KOPT-K1 (cell line): ENCODE measurements around the gene CDH12.
"Not testable (repeated sequence)": the region's sequence is repeated elsewhere in the genome, so short reads cannot be mapped to it uniquely, and the experiment has no call there.

Source experiments
- H3K27ac ChIP-seq: fragments of 200-600 bp; sonication (generic); 2 replicates; pipeline ENCODE4 v1.5.1; 2016; ENCODE audit warnings: antibody characterized with exemption, mild to moderate bottlenecking, low read depth, low read length; ENCODE audit not compliant: poor library complexity, severe bottlenecking
- H3K36me3 ChIP-seq: fragments of 200-600 bp; sonication (generic); 2 replicates; pipeline ENCODE4 v1.5.1; 2017; ENCODE audit warnings: antibody characterized with exemption, mild to moderate bottlenecking, low read length, moderate library complexity; ENCODE audit not compliant: insufficient read depth
- H3K9me3 ChIP-seq: fragments of 200-600 bp; sonication (generic); 2 replicates; pipeline ENCODE4 v1.5.1; 2017; ENCODE audit warnings: antibody characterized with exemption, low read length, mild to moderate bottlenecking; ENCODE audit not compliant: insufficient read depth, poor library complexity, severe bottlenecking

Gene CDH12

GRCh38 chr5:22644859-22645258 lies 208.3 kb downstream of the CDH12 start:
- Histone ChIP-seq H3K36me3 (no peaks in the 10 kb centered on the region), H3K9me3 (no peaks in the 10 kb centered on the region), H3K27ac (no peak overlapping the region)

DNA sequence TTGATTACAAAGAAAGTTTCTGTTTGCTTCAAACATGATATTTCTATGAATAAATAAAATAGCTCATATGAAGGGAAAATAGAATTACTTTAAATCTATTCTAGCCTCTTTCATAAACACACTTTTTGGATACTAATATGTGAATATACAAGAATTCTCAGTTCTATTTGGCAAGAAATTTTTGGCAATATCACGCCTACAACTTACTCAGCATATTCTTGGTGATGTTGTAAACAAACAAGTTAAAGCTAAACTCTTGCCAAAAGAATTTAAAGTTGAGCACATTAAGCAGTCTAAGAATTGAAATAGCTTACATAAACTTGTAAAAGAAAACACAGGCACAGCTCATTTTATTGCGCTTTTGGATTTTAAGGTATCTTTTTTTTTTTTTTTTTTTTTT lies 209.8 kb downstream of the CDH12 start:
- Histone ChIP-seq H3K36me3 (no peaks in the 10 kb centered on the region), H3K27ac (no peak overlapping the region), H3K9me3 (no peaks in the 10 kb centered on the region)

DNA sequence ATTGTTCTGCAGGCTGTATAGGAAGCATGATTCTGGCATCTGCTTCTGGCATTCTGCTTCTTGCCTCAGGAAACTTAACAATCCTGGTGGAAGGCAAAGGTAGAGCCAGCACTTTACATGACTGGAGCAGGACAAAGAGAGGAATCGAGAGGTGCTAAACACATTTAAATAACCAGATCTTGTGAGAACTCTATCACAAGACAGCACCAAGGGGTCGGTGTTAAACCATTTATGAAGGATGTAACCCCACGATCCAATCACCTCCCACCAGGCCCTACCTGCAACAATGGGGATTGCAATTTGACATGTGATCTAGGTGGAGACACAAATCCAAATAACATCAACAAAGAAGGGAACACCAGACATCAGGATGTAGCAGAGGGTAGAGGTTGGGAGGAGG lies 221.5 kb downstream of the CDH12 start:
- Histone ChIP-seq H3K27ac (no peak overlapping the region), H3K36me3 (no peaks in the 10 kb centered on the region)

GRCh38 chr5:22627029-22627428 lies 226.1 kb downstream of the CDH12 start:
- Histone ChIP-seq H3K27ac (no peak overlapping the region), H3K9me3 (no peaks in the 10 kb centered on the region), H3K36me3 (no peaks in the 10 kb centered on the region)

More for the DNA sequence above, 221.5 kb downstream of the CDH12 start:
- H3K9me3 ChIP-seq, result no peaks in the 10 kb centered on the region

GRCh38 chr5:22625451-22625850 lies 227.7 kb downstream of the CDH12 start:
- H3K27ac ChIP-seq, result no peak overlapping the region
- no peaks in the 10 kb centered on the region for H3K9me3 ChIP-seq
- no peaks in the 10 kb centered on the region for H3K36me3 ChIP-seq

GRCh38 chr5:22621084-22621483 lies 232.1 kb downstream of the CDH12 start:
- Histone ChIP-seq H3K9me3 (no peaks in the 10 kb centered on the region), H3K27ac (no peak overlapping the region)

GRCh38 chr5:22615964-22616363 lies 237.2 kb downstream of the CDH12 start:
- no peak overlapping the region for H3K27ac ChIP-seq
- no peaks in the 10 kb centered on the region for H3K36me3 ChIP-seq
- no peaks in the 10 kb centered on the region for H3K9me3 ChIP-seq

More at GRCh38 chr5:22621084-22621483, 232.1 kb downstream of the CDH12 start:
- no peaks in the 10 kb centered on the region for H3K36me3 ChIP-seq

- Histone ChIP-seq H3K9me3 (no peaks in the 10 kb centered on the region), H3K36me3 (no peaks in the 10 kb centered on the region), H3K27ac (no peak overlapping the region)
Observed at GRCh38 chr5:22614486-22615094, 238.6 kb downstream of the CDH12 start.

DNA sequence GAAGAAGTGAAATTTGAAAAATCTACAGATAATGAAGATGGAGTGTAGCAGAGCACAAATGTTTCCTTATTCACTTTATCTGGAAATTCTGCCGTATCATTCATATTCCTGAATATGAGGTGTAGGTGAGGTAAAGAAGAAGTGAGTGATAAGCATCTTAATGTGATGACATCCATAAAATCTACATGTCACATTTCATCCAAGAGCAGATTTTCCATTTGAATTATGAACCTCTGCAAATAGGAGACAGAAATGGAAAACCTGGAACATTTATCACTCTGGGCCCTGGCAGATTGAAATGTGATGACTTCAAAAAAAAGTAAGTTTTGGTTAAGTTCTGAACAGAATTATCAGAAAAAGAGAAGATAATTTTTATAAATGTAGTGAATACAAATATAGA lies 240.2 kb downstream of the CDH12 start:
- Histone ChIP-seq H3K27ac (no peak overlapping the region), H3K9me3 (no peaks in the 10 kb centered on the region), H3K36me3 (no peaks in the 10 kb centered on the region)

DNA sequence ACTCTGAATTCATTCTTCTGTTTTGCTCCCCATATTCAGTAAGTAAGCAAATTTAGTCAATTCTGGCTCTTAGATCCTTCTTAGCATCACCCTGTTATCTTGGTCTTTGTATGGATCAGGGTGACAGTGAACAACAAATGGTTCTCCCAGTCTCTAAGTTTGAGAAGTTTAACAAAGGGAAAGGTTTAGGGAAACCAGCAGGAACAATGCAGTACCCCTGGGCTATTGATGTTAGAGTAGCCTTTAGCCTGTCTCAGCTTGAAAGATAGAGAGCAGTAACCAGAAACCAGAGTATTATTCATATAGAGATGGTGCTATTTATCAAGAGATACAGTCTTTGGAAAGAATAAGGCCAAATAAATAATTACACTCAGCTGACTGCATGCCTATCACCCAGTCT lies 241.8 kb downstream of the CDH12 start:
- no peaks in the 10 kb centered on the region for H3K36me3 ChIP-seq
- H3K27ac ChIP-seq, result no peak overlapping the region
- no peaks in the 10 kb centered on the region for H3K9me3 ChIP-seq

DNA sequence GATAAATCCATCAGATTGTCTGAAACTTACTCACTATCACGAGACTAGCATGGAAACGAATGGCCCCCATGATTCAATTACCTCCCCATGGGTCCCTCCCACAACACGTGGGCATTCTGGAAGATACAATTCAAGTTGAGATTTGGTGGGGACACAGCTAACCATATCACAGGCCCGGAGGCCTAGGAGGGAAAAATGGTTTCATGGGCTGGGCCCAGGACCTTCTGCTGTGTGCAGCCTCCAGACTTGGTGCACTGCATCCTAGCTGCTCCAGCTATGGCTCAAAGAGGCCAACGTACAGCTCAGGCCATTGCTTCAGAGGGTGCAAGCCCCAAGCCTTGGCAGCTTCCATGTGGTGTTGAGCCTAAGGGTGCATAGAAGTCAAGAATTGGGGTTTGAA lies 245.6 kb downstream of the CDH12 start:
- H3K27ac ChIP-seq, H3K36me3 ChIP-seq, H3K9me3 ChIP-seq: not testable (repeated sequence)

- no peaks in the 10 kb centered on the region for H3K36me3 ChIP-seq
- H3K9me3 ChIP-seq, result no peaks in the 10 kb centered on the region
Observed at GRCh38 chr5:22605473-22605872, 247.7 kb downstream of the CDH12 start.

DNA sequence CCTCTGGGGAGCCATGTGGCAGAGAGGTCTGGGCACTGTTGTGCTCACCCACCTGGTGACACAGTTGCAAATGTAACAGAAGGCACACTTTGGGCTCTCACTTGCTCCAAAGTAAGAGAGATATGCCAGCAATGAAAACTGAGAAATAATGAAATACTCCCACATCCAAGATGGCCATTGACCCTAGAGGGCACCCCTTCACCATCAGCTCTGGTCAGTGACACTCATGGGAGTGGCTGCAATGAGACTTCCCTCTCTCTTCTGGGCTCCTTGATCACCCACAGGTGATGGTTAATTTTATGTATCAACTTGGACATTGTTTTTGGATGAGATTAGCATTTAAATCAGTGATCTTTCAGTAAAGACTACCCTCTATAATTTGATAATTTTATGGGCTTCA lies 248.4 kb downstream of the CDH12 start:
- H3K36me3 ChIP-seq, result no peaks in the 10 kb centered on the region
- no peak overlapping the region for H3K27ac ChIP-seq
- H3K9me3 ChIP-seq, result no peaks in the 10 kb centered on the region

More at GRCh38 chr5:22605473-22605872, 247.7 kb downstream of the CDH12 start:
- H3K27ac ChIP-seq, result no peak overlapping the region

GRCh38 chr5:22598796-22599195 lies 254.3 kb downstream of the CDH12 start:
- no peaks in the 10 kb centered on the region for H3K9me3 ChIP-seq

DNA sequence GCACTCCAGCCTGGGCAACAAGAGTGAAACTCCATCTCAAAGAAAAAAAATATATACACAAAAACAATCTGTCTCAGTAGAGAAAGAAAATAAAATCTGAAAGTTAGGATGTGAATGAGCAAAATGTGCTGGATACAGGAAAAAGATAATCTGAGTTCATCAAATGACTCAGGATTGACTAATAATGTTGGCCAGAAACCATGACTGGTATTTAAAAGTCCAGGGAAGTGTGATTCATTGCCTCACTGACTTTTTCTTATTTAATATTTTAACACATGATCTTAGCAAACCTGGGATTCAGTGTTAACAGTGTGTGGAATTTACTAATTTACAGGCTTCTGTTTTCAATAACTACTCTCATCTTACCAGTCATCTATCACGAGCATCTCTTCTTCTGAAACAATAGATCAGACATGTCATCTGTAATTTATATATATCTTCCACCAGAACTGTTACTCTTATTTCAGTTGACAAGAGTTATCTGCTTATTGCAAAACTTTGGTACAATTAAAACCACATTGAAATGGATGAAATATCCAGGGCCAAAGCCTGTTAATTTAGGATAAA lies 256.7 kb downstream of the CDH12 start:
- Histone ChIP-seq H3K36me3 (no peaks in the 10 kb centered on the region), H3K27ac (no peak overlapping the region), H3K9me3 (no peaks in the 10 kb centered on the region)

More at GRCh38 chr5:22598796-22599195, 254.3 kb downstream of the CDH12 start:
- no peaks in the 10 kb centered on the region for H3K36me3 ChIP-seq
- no peak overlapping the region for H3K27ac ChIP-seq

- Histone ChIP-seq H3K36me3 (no peaks in the 10 kb centered on the region), H3K27ac (no peak overlapping the region), H3K9me3 (no peaks in the 10 kb centered on the region)
Observed at GRCh38 chr5:22594491-22594890, 258.7 kb downstream of the CDH12 start.
